Activated B cell treated with CpG ODN at 0.5 μM for 24 hours (primary cell): ENCODE results near the gene SYK. TPM values are rescaled to one million over a fixed set of nuclear protein-coding genes. Genes with fewer than 3 reads are reported as not detected.

Experiments
- ATAC-seq: fragments of 200-7000 bp; cut with Tn5 transposase; one replicate; pipeline ENCODE4 v1.10.0; 2021; ENCODE audit warnings: low read depth, mild to moderate bottlenecking, moderate library complexity
- CTCF ChIA-PET: fragments of 350-600 bp; sonication (Branson Sonifier 250); formaldehyde crosslinking; loops from one replicate; lab custom pipeline; 2021; ENCODE audit warnings: antibody characterized with exemption; lab: Charles Lee
- POLR2A ChIA-PET: fragments of 350-600 bp; sonication (Branson Sonifier 250); formaldehyde crosslinking; loops from one replicate; lab custom pipeline; 2021; ENCODE audit warnings: antibody characterized with exemption; lab: Charles Lee
- DNase-seq: peaks from one replicate; pipeline ENCODE4 v3.0.0; 2022
- H3K27ac Mint-ChIP-seq: one replicate; pipeline ENCODE4 v1.8.0; 2020; ENCODE audit warnings: mixed read lengths
- H3K27me3 Mint-ChIP-seq: one replicate; pipeline ENCODE4 v1.8.0; 2021; ENCODE audit warnings: mixed read lengths
- H3K36me3 Mint-ChIP-seq: one replicate; pipeline ENCODE4 v1.8.0; 2021; ENCODE audit warnings: low read depth, mixed read lengths
- H3K4me1 Mint-ChIP-seq: one replicate; pipeline ENCODE4 v1.8.0; 2021; ENCODE audit warnings: mixed read lengths
- H3K4me3 Mint-ChIP-seq: one replicate; pipeline ENCODE4 v1.8.0; 2020; ENCODE audit warnings: mild to moderate bottlenecking, mixed read lengths
- H3K9me3 Mint-ChIP-seq: one replicate; pipeline ENCODE4 v1.8.0; 2020; ENCODE audit warnings: mixed read lengths
- CTCF ChIP-seq: fragments of 200-600 bp; IDR thresholded peaks from one replicate; pipeline ENCODE4 v1.8.0; 2022; ENCODE audit warnings: antibody characterized with exemption, mild to moderate bottlenecking
- intact Hi-C: fragments of 100-400 bp; cut with micrococcal nuclease; formaldehyde crosslinking; loops from one replicate; pipeline ENCODE4 v1.15.1; 2024
- total RNA-seq: library from RNA; stranded (reverse); gene quantifications from 2 replicates; pipeline ENCODE4 v1.2.3, GENCODE V29; 2022

The SYK gene
- total RNA-seq, 1 donor from 2014 or later = 222 TPM

DNA sequence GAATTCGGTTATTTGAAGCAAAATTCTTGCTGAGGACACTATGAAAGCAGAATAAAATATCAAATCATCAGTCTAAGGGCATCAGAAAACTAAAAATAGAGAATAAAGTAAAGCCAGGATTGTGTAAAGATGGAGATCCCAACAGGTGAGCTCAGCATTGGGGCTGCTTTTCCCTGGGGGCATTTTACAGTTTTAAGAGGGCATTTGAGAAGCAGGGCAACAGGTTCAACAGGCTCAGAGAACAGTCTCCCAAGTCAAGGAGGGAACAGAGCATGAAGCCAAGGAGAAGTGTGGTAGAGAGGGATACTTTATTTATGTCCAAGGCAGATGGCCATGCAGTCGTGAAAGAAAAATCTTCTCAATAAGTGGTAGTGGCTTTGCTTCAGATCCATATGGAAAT, 145.4 kb downstream of the SYK start:
- CTCF ChIA-PET = no interaction called here
- H3K36me3 Mint-ChIP-seq = no peaks in the 10 kb centered on the region
- intact Hi-C loops = no loop called here
- no peak for TF ChIP-seq CTCF
- H3K9me3 Mint-ChIP-seq = no peaks in the 10 kb centered on the region
- POLR2A ChIA-PET = no interaction called here
- ATAC-seq (no peak), DNase-seq (no peak)
- no peak overlapping the region for H3K4me3 Mint-ChIP-seq
- H3K27me3 Mint-ChIP-seq = peaks cover 23% of the 10 kb centered on the region
- no peak overlapping the region for H3K27ac Mint-ChIP-seq
- no peaks in the 10 kb centered on the region for H3K4me1 Mint-ChIP-seq

Other genes starting within 250 kb of the SYK start
- gene DIRAS2, start 159.0 kb upstream of the SYK start, total RNA-seq = not detected in 2 replicates